GM12891 (cell line): Measurements from ENCODE around the gene CCR7.
A peak's percentile ranks its signal among the peaks of the same experiment; 100 is the strongest.

ENCODE experiments used
- PAX5 ChIP-seq: IDR thresholded peaks from 2 replicates; pipeline ENCODE4 v1.6.1; 2011; ENCODE audit warnings: low read length, moderate library complexity, mild to moderate bottlenecking; ENCODE audit not compliant: insufficient read depth, severe bottlenecking
- POLR2A ChIP-seq: IDR thresholded peaks from 2 replicates; pipeline ENCODE4 v1.6.1; 2011; ENCODE audit warnings: low read depth, low read length, control low read depth
- POLR2AphosphoS5 ChIP-seq: IDR thresholded peaks from 2 replicates; pipeline ENCODE4 v1.6.1; 2011; ENCODE audit warnings: low read depth, low read length, control low read depth
- POU2F2 ChIP-seq: IDR thresholded peaks from 2 replicates; pipeline ENCODE4 v1.6.1; 2011; ENCODE audit warnings: low read depth, mild to moderate bottlenecking, control low read depth, low read length, moderate library complexity
- SPI1 ChIP-seq: IDR thresholded peaks from 2 replicates; pipeline ENCODE4 v1.6.1; 2011; ENCODE audit warnings: low read depth, low read length, control low read depth
- TAF1 ChIP-seq: IDR thresholded peaks from 2 replicates; pipeline ENCODE4 v1.6.1; 2011; ENCODE audit warnings: low read depth, low read length, control low read depth

DNA sequence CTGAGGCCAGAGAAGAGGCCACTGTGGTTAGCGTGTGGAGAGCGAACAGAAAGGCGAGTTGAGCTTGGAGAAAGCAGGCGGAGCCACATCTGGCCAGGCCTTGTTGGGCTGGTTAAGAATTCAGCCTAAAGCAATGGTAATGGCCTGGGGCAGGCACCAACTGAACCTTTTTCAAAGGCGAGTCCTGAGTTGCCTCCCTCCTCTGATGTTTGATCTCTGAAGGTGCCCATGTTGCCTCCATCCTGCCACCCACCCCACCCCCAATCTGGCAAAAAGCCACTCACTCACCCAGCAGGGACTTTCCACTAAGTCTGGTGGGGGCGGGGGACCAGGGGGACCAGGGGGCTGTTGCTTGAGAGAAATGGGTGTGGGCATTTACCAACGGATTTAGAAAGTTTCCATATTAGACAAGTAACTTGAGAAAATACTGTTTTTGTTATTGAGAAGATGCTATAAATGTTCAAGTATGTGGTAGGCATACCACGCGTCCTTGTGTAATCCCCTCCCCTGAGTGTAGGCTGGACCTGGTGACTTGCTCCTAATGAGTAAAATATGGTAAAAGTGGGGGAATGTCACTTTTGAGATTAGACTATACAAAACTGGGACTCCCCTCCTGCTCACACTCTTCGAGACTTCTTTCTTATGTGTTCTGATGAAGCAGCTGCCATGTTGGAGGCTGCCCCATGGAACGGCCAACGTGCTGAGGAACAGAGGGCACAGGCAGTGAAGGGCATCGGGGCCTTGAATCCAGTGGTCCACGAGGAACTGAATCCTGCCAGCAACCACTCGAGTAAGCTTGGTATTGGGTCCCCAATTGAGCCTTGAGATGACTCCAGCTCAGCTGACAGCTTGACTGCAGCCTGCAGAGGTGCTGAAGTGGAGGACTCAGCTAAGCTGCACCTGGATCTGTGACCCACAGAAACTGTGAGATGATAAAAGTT, 34.0 kb downstream of the CCR7 start:
- no peak for TF ChIP-seq POLR2A
- TF ChIP-seq TAF1, result 0 out of 2 replicates have a peak, but pooled peaks have one; percentile 17
- TF ChIP-seq SPI1, result no peak
- TF ChIP-seq POLR2AphosphoS5, result no peak
- no peak for TF ChIP-seq POU2F2
- TF ChIP-seq PAX5, result no peak
